Measurements from ENCODE around the gene KIAA0232.

KIAA0232 gene

GRCh38 chr4:6847178-6847577 lies 64.7 kb downstream of the KIAA0232 start:
- no peak for DNase-seq (ENCODE audit: low read depth)

GRCh38 chr4:6848717-6849305 lies 66.3 kb downstream of the KIAA0232 start:
- DNase-seq (ENCODE audit: low read depth), result no peak

- no peak for DNase-seq (ENCODE audit: low read depth)
Observed at GRCh38 chr4:6849691-6850090, 67.2 kb downstream of the KIAA0232 start.

- no peak for DNase-seq (ENCODE audit: low read depth)
Observed at GRCh38 chr4:6851431-6851830, 68.9 kb downstream of the KIAA0232 start.

- no peak for DNase-seq (ENCODE audit: low read depth)
Observed at GRCh38 chr4:6851962-6852361, 69.4 kb downstream of the KIAA0232 start.

GRCh38 chr4:6852582-6852981 lies 70.1 kb downstream of the KIAA0232 start:
- DNase-seq (ENCODE audit: low read depth), result no peak

GRCh38 chr4:6854098-6854744 lies 71.7 kb downstream of the KIAA0232 start:
- DNase-seq (ENCODE audit: low read depth), result no peak

GRCh38 chr4:6855692-6856297 lies 73.3 kb downstream of the KIAA0232 start:
- DNase-seq (ENCODE audit: low read depth), result peak; percentile 24

GRCh38 chr4:6856391-6856790 lies 73.9 kb downstream of the KIAA0232 start:
- DNase-seq (ENCODE audit: low read depth), result no peak

GRCh38 chr4:6857009-6857882 lies 74.7 kb downstream of the KIAA0232 start:
- DNase-seq (ENCODE audit: low read depth), result no peak

- DNase-seq (ENCODE audit: low read depth), result no peak
Observed at GRCh38 chr4:6858997-6859396, 76.5 kb downstream of the KIAA0232 start.

- no peak for DNase-seq (ENCODE audit: low read depth)
Observed at GRCh38 chr4:6859543-6859942, 77.0 kb downstream of the KIAA0232 start.

- no peak for DNase-seq (ENCODE audit: low read depth)
Observed at GRCh38 chr4:6868386-6868785, 85.9 kb downstream of the KIAA0232 start.

GRCh38 chr4:6869944-6870343 lies 87.4 kb downstream of the KIAA0232 start:
- no peak for DNase-seq (ENCODE audit: low read depth)

GRCh38 chr4:6873291-6873690 lies 90.8 kb downstream of the KIAA0232 start:
- DNase-seq (ENCODE audit: low read depth), result no peak

- peak; percentile 73 for DNase-seq (ENCODE audit: low read depth)
Observed at GRCh38 chr4:6873792-6874461, 91.4 kb downstream of the KIAA0232 start.

- no peak for DNase-seq (ENCODE audit: low read depth)
Observed at GRCh38 chr4:6874981-6875380, 92.5 kb downstream of the KIAA0232 start.

- no peak for DNase-seq (ENCODE audit: low read depth)
Observed at GRCh38 chr4:6875431-6875831, 92.9 kb downstream of the KIAA0232 start.

GRCh38 chr4:6876440-6876839 lies 93.9 kb downstream of the KIAA0232 start:
- no peak for DNase-seq (ENCODE audit: low read depth)

GRCh38 chr4:6877067-6877466 lies 94.5 kb downstream of the KIAA0232 start:
- DNase-seq (ENCODE audit: low read depth), result no peak

- no peak for DNase-seq (ENCODE audit: low read depth)
Observed at GRCh38 chr4:6878451-6879059, 96.0 kb downstream of the KIAA0232 start.

- DNase-seq (ENCODE audit: low read depth), result no peak
Observed at GRCh38 chr4:6880691-6881090, 98.2 kb downstream of the KIAA0232 start.
